Measurements from ENCODE around the gene STIL.

The STIL gene

GRCh38 chr1:47252795-47253194 lies 61.2 kb downstream of the STIL start:
- in situ Hi-C loops (cut with MboI; ENCODE audit: low pct_unique_long_range_greater_than_20kb, low sequenced_read_pairs, unreplicated experiment) = no loop called here

GRCh38 chr1:47252369-47252768 lies 61.6 kb downstream of the STIL start:
- DNase-seq (ENCODE audit: low spot score) = no peak
- in situ Hi-C loops (cut with MboI; ENCODE audit: low pct_unique_long_range_greater_than_20kb, low sequenced_read_pairs, unreplicated experiment) = no loop called here
- no peak for TF ChIP-seq CTCF (IDR thresholded peaks at IDR 0.05; ENCODE audit: extremely low read depth, insufficient read depth, missing control alignments)

More at GRCh38 chr1:47252795-47253194, 61.2 kb downstream of the STIL start:
- DNase-seq (ENCODE audit: low spot score) = no peak
- no peak for TF ChIP-seq CTCF (IDR thresholded peaks at IDR 0.05; ENCODE audit: extremely low read depth, insufficient read depth, missing control alignments)

GRCh38 chr1:47249755-47250154 lies 64.2 kb downstream of the STIL start:
- no peak for DNase-seq (ENCODE audit: low spot score)
- TF ChIP-seq CTCF (IDR thresholded peaks at IDR 0.05; ENCODE audit: extremely low read depth, insufficient read depth, missing control alignments) = no peak
- in situ Hi-C loops (cut with MboI; ENCODE audit: low pct_unique_long_range_greater_than_20kb, low sequenced_read_pairs, unreplicated experiment) = no loop called here

- no peak for TF ChIP-seq CTCF (IDR thresholded peaks at IDR 0.05; ENCODE audit: extremely low read depth, insufficient read depth, missing control alignments)
- DNase-seq (ENCODE audit: low spot score) = no peak
- in situ Hi-C loops (cut with MboI; ENCODE audit: low pct_unique_long_range_greater_than_20kb, low sequenced_read_pairs, unreplicated experiment) = no loop called here
These were observed 69.5 kb downstream of the STIL start for GRCh38 chr1:47244339-47244862.

- in situ Hi-C loops (cut with MboI; ENCODE audit: low pct_unique_long_range_greater_than_20kb, low sequenced_read_pairs, unreplicated experiment) = no loop called here
- DNase-seq (ENCODE audit: low spot score) = no peak
- no peak for TF ChIP-seq CTCF (IDR thresholded peaks at IDR 0.05; ENCODE audit: extremely low read depth, insufficient read depth, missing control alignments)
These were observed 70.0 kb downstream of the STIL start for GRCh38 chr1:47243910-47244309.

GRCh38 chr1:47241114-47242113 lies 72.5 kb downstream of the STIL start:
- TF ChIP-seq CTCF (IDR thresholded peaks at IDR 0.05; ENCODE audit: extremely low read depth, insufficient read depth, missing control alignments) = no peak
- no peak for DNase-seq (ENCODE audit: low spot score)
- in situ Hi-C loops (cut with MboI; ENCODE audit: low pct_unique_long_range_greater_than_20kb, low sequenced_read_pairs, unreplicated experiment) = no loop called here
